ENCODE data around the gene SAC3D1.

Gene SAC3D1

GRCh38 chr11:65090628-65091027 lies 49.6 kb downstream of the SAC3D1 start:
- no peak for DNase-seq (ENCODE audit: low read depth)
